ENCODE measurements around the gene PRDM8.

Gene PRDM8

GRCh38 chr4:80199947-80200346, 2.6 kb downstream of the PRDM8 start:
- no peak overlapping the region for H3K4me3 ChIP-seq
- H3K36me3 ChIP-seq (replicated peaks), result no peaks in the 10 kb centered on the region
- H3K9me3 ChIP-seq, result no peaks in the 10 kb centered on the region
- in situ Hi-C loops (cut with MboI; ENCODE audit: low sequenced_read_pairs), result loop anchor here (25.0 kb wide), 2 partner anchors 837 to 1263 kb away; partner anchors contain the start of genes BMP3 and PAQR3
- no peak for DNase-seq (ENCODE audit: low spot score in 2 of 2)
- H3K27me3 ChIP-seq (ENCODE audit: low read depth), result no peaks in the 10 kb centered on the region
- no peaks in the 10 kb centered on the region for H3K4me1 ChIP-seq

GRCh38 chr4:80201252-80202151, 4.2 kb downstream of the PRDM8 start:
- DNase-seq (ENCODE audit: low spot score in 2 of 2), result no peak
- Histone ChIP-seq H3K36me3 (replicated peaks) (no peaks in the 10 kb centered on the region), H3K9me3 (no peaks in the 10 kb centered on the region), H3K4me3 (peak overlapping the region; percentile 40), H3K27me3 (ENCODE audit: low read depth) (no peaks in the 10 kb centered on the region), H3K4me1 (no peaks in the 10 kb centered on the region)
- in situ Hi-C loops (cut with MboI; ENCODE audit: low sequenced_read_pairs), result loop anchor here (25.0 kb wide), 1 partner anchor 836 kb away; the partner anchor contains the start of gene BMP3

GRCh38 chr4:80202190-80202711, 4.9 kb downstream of the PRDM8 start:
- Histone ChIP-seq H3K4me3 (peak overlapping the region; percentile 40), H3K9me3 (no peaks in the 10 kb centered on the region), H3K27me3 (ENCODE audit: low read depth) (no peaks in the 10 kb centered on the region), H3K4me1 (no peaks in the 10 kb centered on the region), H3K36me3 (replicated peaks) (no peaks in the 10 kb centered on the region)
- DNase-seq (ENCODE audit: low spot score in 2 of 2), result peak; percentile 49 to 86
- in situ Hi-C loops (cut with MboI; ENCODE audit: low sequenced_read_pairs), result loop anchor here (25.0 kb wide), 1 partner anchor 835 kb away; the partner anchor contains the start of gene BMP3

GRCh38 chr4:80202741-80203553, 5.6 kb downstream of the PRDM8 start:
- H3K27me3 ChIP-seq (ENCODE audit: low read depth), result no peaks in the 10 kb centered on the region
- no peaks in the 10 kb centered on the region for H3K36me3 ChIP-seq (replicated peaks)
- H3K4me1 ChIP-seq, result no peaks in the 10 kb centered on the region
- H3K4me3 ChIP-seq, result peak overlapping the region; percentile 40
- peak; percentile 26 to 50 for DNase-seq (ENCODE audit: low spot score in 2 of 2)
- H3K9me3 ChIP-seq, result no peaks in the 10 kb centered on the region
- in situ Hi-C loops (cut with MboI; ENCODE audit: low sequenced_read_pairs), result loop anchor here (25.0 kb wide), 1 partner anchor 834 kb away; the partner anchor contains the start of gene BMP3

GRCh38 chr4:80204433-80205011, 7.2 kb downstream of the PRDM8 start:
- H3K9me3 ChIP-seq, result no peaks in the 10 kb centered on the region
- no peaks in the 10 kb centered on the region for H3K36me3 ChIP-seq (replicated peaks)
- H3K4me1 ChIP-seq, result no peaks in the 10 kb centered on the region
- no peak overlapping the region for H3K4me3 ChIP-seq
- no peaks in the 10 kb centered on the region for H3K27me3 ChIP-seq (ENCODE audit: low read depth)
- in situ Hi-C loops (cut with MboI; ENCODE audit: low sequenced_read_pairs), result loop anchor here (25.0 kb wide), 1 partner anchor 833 kb away; the partner anchor contains the start of gene BMP3
- no peak for DNase-seq (ENCODE audit: low spot score in 2 of 2)

- in situ Hi-C loops (cut with MboI; ENCODE audit: low sequenced_read_pairs), result loop anchor here (25.0 kb wide), 1 partner anchor 831 kb away; the partner anchor contains the start of gene BMP3
- DNase-seq (ENCODE audit: low spot score in 2 of 2), result no peak
- H3K4me1 ChIP-seq, result no peaks in the 10 kb centered on the region
- no peaks in the 10 kb centered on the region for H3K36me3 ChIP-seq (replicated peaks)
- no peaks in the 10 kb centered on the region; the same call in 1 of the 2 replicates for H3K27me3 ChIP-seq (ENCODE audit: low read depth)
- no peak overlapping the region for H3K4me3 ChIP-seq
- no peaks in the 10 kb centered on the region for H3K9me3 ChIP-seq
Observed at GRCh38 chr4:80206111-80206510, 8.8 kb downstream of the PRDM8 start.

GRCh38 chr4:80206521-80207171, 9.3 kb downstream of the PRDM8 start:
- in situ Hi-C loops (cut with MboI; ENCODE audit: low sequenced_read_pairs), result loop anchor here (25.0 kb wide), 1 partner anchor 831 kb away; the partner anchor contains the start of gene BMP3
- H3K27me3 ChIP-seq (ENCODE audit: low read depth), result no peaks in the 10 kb centered on the region; the same call in 1 of the 2 replicates
- no peaks in the 10 kb centered on the region for H3K9me3 ChIP-seq
- H3K4me3 ChIP-seq, result no peak overlapping the region
- H3K36me3 ChIP-seq (replicated peaks), result no peaks in the 10 kb centered on the region
- no peak for DNase-seq (ENCODE audit: low spot score in 2 of 2)
- no peaks in the 10 kb centered on the region for H3K4me1 ChIP-seq

GRCh38 chr4:80207172-80207583, 9.9 kb downstream of the PRDM8 start:
- DNase-seq (ENCODE audit: low spot score in 2 of 2), result no peak
- no peaks in the 10 kb centered on the region; the same call in 1 of the 2 replicates for H3K27me3 ChIP-seq (ENCODE audit: low read depth)
- no peak overlapping the region for H3K4me3 ChIP-seq

GRCh38 chr4:80207664-80208063, 10.4 kb downstream of the PRDM8 start:
- no peaks in the 10 kb centered on the region for H3K36me3 ChIP-seq (replicated peaks)
- H3K27me3 ChIP-seq (ENCODE audit: low read depth), result no peaks in the 10 kb centered on the region; the same call in 1 of the 2 replicates
- no peak overlapping the region for H3K4me3 ChIP-seq

More at GRCh38 chr4:80207172-80207583, 9.9 kb downstream of the PRDM8 start:
- Histone ChIP-seq H3K9me3 (no peaks in the 10 kb centered on the region), H3K36me3 (replicated peaks) (no peaks in the 10 kb centered on the region), H3K4me1 (no peaks in the 10 kb centered on the region)
- in situ Hi-C loops (cut with MboI; ENCODE audit: low sequenced_read_pairs), result loop anchor here (25.0 kb wide), 1 partner anchor 830 kb away; the partner anchor contains the start of gene BMP3

GRCh38 chr4:80208610-80209339, 11.5 kb downstream of the PRDM8 start:
- H3K36me3 ChIP-seq (replicated peaks), result no peaks in the 10 kb centered on the region
- H3K4me1 ChIP-seq, result no peaks in the 10 kb centered on the region
- no peaks in the 10 kb centered on the region; the same call in 1 of the 2 replicates for H3K27me3 ChIP-seq (ENCODE audit: low read depth)
- in situ Hi-C loops (cut with MboI; ENCODE audit: low sequenced_read_pairs), result loop anchor here (25.0 kb wide), 1 partner anchor 829 kb away; the partner anchor contains the start of gene BMP3
- DNase-seq (ENCODE audit: low spot score in 2 of 2), result no peak
- no peak overlapping the region for H3K4me3 ChIP-seq
- H3K9me3 ChIP-seq, result no peaks in the 10 kb centered on the region

More at GRCh38 chr4:80207664-80208063, 10.4 kb downstream of the PRDM8 start:
- in situ Hi-C loops (cut with MboI; ENCODE audit: low sequenced_read_pairs), result loop anchor here (25.0 kb wide), 1 partner anchor 830 kb away; the partner anchor contains the start of gene BMP3
- no peaks in the 10 kb centered on the region for H3K9me3 ChIP-seq
- no peaks in the 10 kb centered on the region for H3K4me1 ChIP-seq
- no peak for DNase-seq (ENCODE audit: low spot score in 2 of 2)

GRCh38 chr4:80209340-80209701, 12.0 kb downstream of the PRDM8 start:
- H3K9me3 ChIP-seq, result no peaks in the 10 kb centered on the region
- H3K4me1 ChIP-seq, result no peaks in the 10 kb centered on the region
- no peak overlapping the region for H3K4me3 ChIP-seq
- no peaks in the 10 kb centered on the region for H3K36me3 ChIP-seq (replicated peaks)
- in situ Hi-C loops (cut with MboI; ENCODE audit: low sequenced_read_pairs), result loop anchor here (25.0 kb wide), 1 partner anchor 828 kb away; the partner anchor contains the start of gene BMP3
- H3K27me3 ChIP-seq (ENCODE audit: low read depth), result no peaks in the 10 kb centered on the region; the same call in 1 of the 2 replicates
- no peak for DNase-seq (ENCODE audit: low spot score in 2 of 2)

GRCh38 chr4:80210549-80210948, 13.2 kb downstream of the PRDM8 start:
- no peaks in the 10 kb centered on the region for H3K9me3 ChIP-seq
- no peaks in the 10 kb centered on the region; the same call in 1 of the 2 replicates for H3K27me3 ChIP-seq (ENCODE audit: low read depth)
- H3K4me1 ChIP-seq, result no peaks in the 10 kb centered on the region
- no peak overlapping the region for H3K4me3 ChIP-seq
- no peak for DNase-seq (ENCODE audit: low spot score in 2 of 2)
- H3K36me3 ChIP-seq (replicated peaks), result no peaks in the 10 kb centered on the region
- in situ Hi-C loops (cut with MboI; ENCODE audit: low sequenced_read_pairs), result loop anchor here (25.0 kb wide), 1 partner anchor 827 kb away; the partner anchor contains the start of gene BMP3
